WTC11 (cell line): ENCODE results near the gene FHIT. TPM values are rescaled to one million over a fixed set of nuclear protein-coding genes. Genes with fewer than 3 reads are reported as not detected.

Experiments used
- ATAC-seq: fragments of 200-7000 bp; cut with Tn5 transposase; 2 replicates; pipeline ENCODE4 v1.10.0; 2021; ENCODE audit warnings: mild to moderate bottlenecking, moderate library complexity
- CTCF ChIA-PET: fragments of 300-600 bp; sonication (Branson Sonifier 250); formaldehyde crosslinking; loops from one replicate; lab custom pipeline; 2021; ENCODE audit warnings: antibody characterized with exemption; lab: Charles Lee
- POLR2A ChIA-PET: fragments of 350-600 bp; sonication (Branson Sonifier 250); formaldehyde crosslinking; loops from one replicate; lab custom pipeline; 2021; ENCODE audit warnings: antibody characterized with exemption; lab: Charles Lee
- DNase-seq: peaks from one replicate; pipeline ENCODE4 v3.0.0; 2021; ENCODE audit warnings: low spot score
- H3K27ac Mint-ChIP-seq: 2 replicates; pipeline ENCODE4 v1.8.0; 2021; ENCODE audit warnings: mixed read lengths
- H3K27me3 Mint-ChIP-seq: 2 replicates; pipeline ENCODE4 v1.8.0; 2021; ENCODE audit warnings: low read depth, mild to moderate bottlenecking, moderate library complexity, mixed read lengths
- H3K36me3 Mint-ChIP-seq: 2 replicates; pipeline ENCODE4 v1.8.0; 2021; ENCODE audit warnings: mixed read lengths
- H3K4me1 Mint-ChIP-seq: 2 replicates; pipeline ENCODE4 v1.8.0; 2022; ENCODE audit warnings: mixed read lengths
- H3K4me3 Mint-ChIP-seq: 2 replicates; pipeline ENCODE4 v1.8.0; 2021; ENCODE audit warnings: mild to moderate bottlenecking, moderate library complexity, mixed read lengths
- H3K9me3 Mint-ChIP-seq: 2 replicates; pipeline ENCODE4 v1.8.0; 2021; ENCODE audit warnings: mixed read lengths
- CBFB ChIP-seq: sonication (generic); formaldehyde crosslinking; IDR thresholded peaks from 2 replicates; pipeline ENCODE4 v1.8.1; 2022; ENCODE audit warnings: mild to moderate bottlenecking, low read depth, missing genetic modification reagents
- CTCF ChIP-seq: fragments of 200-600 bp; IDR thresholded peaks from 2 replicates; pipeline ENCODE4 v1.8.0; 2022; ENCODE audit warnings: antibody characterized with exemption
- ETV6 ChIP-seq: sonication (generic); formaldehyde crosslinking; IDR thresholded peaks from 2 replicates; pipeline ENCODE4 v1.8.1; 2022; ENCODE audit warnings: mild to moderate bottlenecking, missing genetic modification reagents
- GRHL2 ChIP-seq: fragments of 250-450 bp; sonication (Bioruptor Pico); IDR thresholded peaks from 2 replicates; pipeline ENCODE4 v1.8.0; 2022; ENCODE audit warnings: mild to moderate bottlenecking, moderate library complexity; ENCODE audit not compliant: insufficient replicate concordance, severe bottlenecking
- JAZF1 ChIP-seq: fragments of 250-450 bp; sonication (Bioruptor Pico); IDR thresholded peaks from 2 replicates; pipeline ENCODE4 v1.9.0; 2021; ENCODE audit warnings: moderate library complexity, mild to moderate bottlenecking, inconsistent platforms
- MAX ChIP-seq: sonication (generic); formaldehyde crosslinking; IDR thresholded peaks from 2 replicates; pipeline ENCODE4 v1.8.0; 2022; ENCODE audit warnings: mild to moderate bottlenecking, missing genetic modification reagents
- PRDM15 ChIP-seq: sonication (generic); formaldehyde crosslinking; IDR thresholded peaks from 2 replicates; pipeline ENCODE4 v1.8.0; 2022; ENCODE audit warnings: missing genetic modification reagents
- PREB ChIP-seq: sonication (generic); formaldehyde crosslinking; IDR thresholded peaks from 2 replicates; pipeline ENCODE4 v1.8.1; 2022; ENCODE audit warnings: mild to moderate bottlenecking, missing genetic modification reagents, moderate library complexity, borderline replicate concordance
- RELA ChIP-seq: sonication (generic); formaldehyde crosslinking; IDR thresholded peaks from 2 replicates; pipeline ENCODE4 v1.8.1; 2022; ENCODE audit warnings: missing genetic modification reagents, mild to moderate bottlenecking, borderline replicate concordance
- SP1 ChIP-seq: sonication (generic); formaldehyde crosslinking; conservative IDR thresholded peaks from 2 replicates; pipeline ENCODE4 v1.8.1; 2022; ENCODE audit warnings: missing genetic modification reagents
- TP53 ChIP-seq: sonication (generic); formaldehyde crosslinking; IDR thresholded peaks from 2 replicates; pipeline ENCODE4 v1.8.1; 2023; ENCODE audit warnings: mild to moderate bottlenecking, missing genetic modification reagents
- ZNF138 ChIP-seq: sonication (generic); formaldehyde crosslinking; conservative IDR thresholded peaks from 2 replicates; pipeline ENCODE4 v1.8.1; 2022; ENCODE audit warnings: mild to moderate bottlenecking, moderate library complexity, missing genetic modification reagents
- ZNF423 ChIP-seq: fragments of 250-450 bp; sonication (Bioruptor Pico); IDR thresholded peaks from 2 replicates; pipeline ENCODE4 v2.1.2; 2022; ENCODE audit warnings: mild to moderate bottlenecking, moderate library complexity
- total RNA-seq: library from RNA; stranded (reverse); gene quantifications from 3 replicates; pipeline ENCODE4 v1.2.3, GENCODE V29; 2021
- TF ChIP-seq, protein P1 (sequence below): sonication (generic); formaldehyde crosslinking; IDR thresholded peaks from 2 replicates; pipeline ENCODE4 v1.8.0; 2022; ENCODE audit warnings: mild to moderate bottlenecking, missing genetic modification reagents
- TF ChIP-seq, protein P2 (sequence below): sonication (generic); formaldehyde crosslinking; IDR thresholded peaks from 2 replicates; pipeline ENCODE4 v1.8.1; 2022; ENCODE audit warnings: missing genetic modification reagents, borderline replicate concordance
- TF ChIP-seq, protein P3 (sequence below): sonication (generic); formaldehyde crosslinking; IDR thresholded peaks from 2 replicates; pipeline ENCODE4 v1.8.0; 2023; ENCODE audit warnings: missing genetic modification reagents, mild to moderate bottlenecking, borderline replicate concordance
- TF ChIP-seq, protein P4 (sequence below): sonication (generic); formaldehyde crosslinking; IDR thresholded peaks from 2 replicates; pipeline ENCODE4 v1.8.1; 2023; ENCODE audit warnings: mild to moderate bottlenecking, missing genetic modification reagents
- TF ChIP-seq, protein P5 (sequence below): sonication (generic); formaldehyde crosslinking; conservative IDR thresholded peaks from 2 replicates; pipeline ENCODE4 v1.8.1; 2022; ENCODE audit warnings: mild to moderate bottlenecking, missing genetic modification reagents

The FHIT gene
- total RNA-seq, 1 experiment from 2014 or later: 2.6 TPM

GRCh38 chr3:60351481-60351880 lies 899.8 kb downstream of the FHIT start:
- Mint-ChIP-seq H3K4me1 (peaks cover 13% of the 10 kb centered on the region), H3K27me3 (no peaks in the 10 kb centered on the region), H3K36me3 (0 out of 2 replicates have a peak, but pooled peaks cover 3% of the 10 kb centered on the region), H3K4me3 (no peak overlapping the region), H3K9me3 (peaks cover 8% of the 10 kb centered on the region), H3K27ac (no peak overlapping the region)
- POLR2A ChIA-PET: no interaction called here
- DNase-seq: no peak
- CTCF ChIA-PET: no interaction called here
- no peak for ATAC-seq
- TF ChIP-seq ETV6 (CRISPR knock-in tag) (no peak), GRHL2 (CRISPR knock-in tag) (no peak), JAZF1 (CRISPR knock-in tag) (no peak), SP1 (no peak), PRDM15 (CRISPR knock-in tag) (no peak), CBFB (CRISPR knock-in tag) (no peak), TP53 (CRISPR knock-in tag) (no peak), PREB (CRISPR knock-in tag) (no peak), MAX (CRISPR knock-in tag) (no peak), ZNF138 (CRISPR knock-in tag) (no peak), CTCF (no peak)
- TF ChIP-seq, protein P1, sequence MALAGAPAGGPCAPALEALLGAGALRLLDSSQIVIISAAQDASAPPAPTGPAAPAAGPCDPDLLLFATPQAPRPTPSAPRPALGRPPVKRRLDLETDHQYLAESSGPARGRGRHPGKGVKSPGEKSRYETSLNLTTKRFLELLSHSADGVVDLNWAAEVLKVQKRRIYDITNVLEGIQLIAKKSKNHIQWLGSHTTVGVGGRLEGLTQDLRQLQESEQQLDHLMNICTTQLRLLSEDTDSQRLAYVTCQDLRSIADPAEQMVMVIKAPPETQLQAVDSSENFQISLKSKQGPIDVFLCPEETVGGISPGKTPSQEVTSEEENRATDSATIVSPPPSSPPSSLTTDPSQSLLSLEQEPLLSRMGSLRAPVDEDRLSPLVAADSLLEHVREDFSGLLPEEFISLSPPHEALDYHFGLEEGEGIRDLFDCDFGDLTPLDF (CRISPR knock-in tag): no peak
- TF ChIP-seq, protein P2, sequence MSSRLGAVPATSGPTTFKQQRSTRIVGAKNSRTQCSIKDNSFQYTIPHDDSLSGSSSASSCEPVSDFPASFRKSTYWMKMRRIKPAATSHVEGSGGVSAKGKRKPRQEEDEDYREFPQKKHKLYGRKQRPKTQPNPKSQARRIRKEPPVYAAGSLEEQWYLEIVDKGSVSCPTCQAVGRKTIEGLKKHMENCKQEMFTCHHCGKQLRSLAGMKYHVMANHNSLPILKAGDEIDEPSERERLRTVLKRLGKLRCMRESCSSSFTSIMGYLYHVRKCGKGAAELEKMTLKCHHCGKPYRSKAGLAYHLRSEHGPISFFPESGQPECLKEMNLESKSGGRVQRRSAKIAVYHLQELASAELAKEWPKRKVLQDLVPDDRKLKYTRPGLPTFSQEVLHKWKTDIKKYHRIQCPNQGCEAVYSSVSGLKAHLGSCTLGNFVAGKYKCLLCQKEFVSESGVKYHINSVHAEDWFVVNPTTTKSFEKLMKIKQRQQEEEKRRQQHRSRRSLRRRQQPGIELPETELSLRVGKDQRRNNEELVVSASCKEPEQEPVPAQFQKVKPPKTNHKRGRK: no peak

GRCh38 chr3:60344340-60344739 lies 906.9 kb downstream of the FHIT start:
- Mint-ChIP-seq H3K9me3 (peaks cover 8% of the 10 kb centered on the region), H3K36me3 (0 out of 2 replicates have a peak, but pooled peaks cover 3% of the 10 kb centered on the region), H3K4me3 (no peak overlapping the region), H3K27ac (no peak overlapping the region), H3K27me3 (no peaks in the 10 kb centered on the region)
- ATAC-seq (no peak), DNase-seq (no peak)
- CTCF ChIA-PET: no interaction called here
- TF ChIP-seq, protein P3, sequence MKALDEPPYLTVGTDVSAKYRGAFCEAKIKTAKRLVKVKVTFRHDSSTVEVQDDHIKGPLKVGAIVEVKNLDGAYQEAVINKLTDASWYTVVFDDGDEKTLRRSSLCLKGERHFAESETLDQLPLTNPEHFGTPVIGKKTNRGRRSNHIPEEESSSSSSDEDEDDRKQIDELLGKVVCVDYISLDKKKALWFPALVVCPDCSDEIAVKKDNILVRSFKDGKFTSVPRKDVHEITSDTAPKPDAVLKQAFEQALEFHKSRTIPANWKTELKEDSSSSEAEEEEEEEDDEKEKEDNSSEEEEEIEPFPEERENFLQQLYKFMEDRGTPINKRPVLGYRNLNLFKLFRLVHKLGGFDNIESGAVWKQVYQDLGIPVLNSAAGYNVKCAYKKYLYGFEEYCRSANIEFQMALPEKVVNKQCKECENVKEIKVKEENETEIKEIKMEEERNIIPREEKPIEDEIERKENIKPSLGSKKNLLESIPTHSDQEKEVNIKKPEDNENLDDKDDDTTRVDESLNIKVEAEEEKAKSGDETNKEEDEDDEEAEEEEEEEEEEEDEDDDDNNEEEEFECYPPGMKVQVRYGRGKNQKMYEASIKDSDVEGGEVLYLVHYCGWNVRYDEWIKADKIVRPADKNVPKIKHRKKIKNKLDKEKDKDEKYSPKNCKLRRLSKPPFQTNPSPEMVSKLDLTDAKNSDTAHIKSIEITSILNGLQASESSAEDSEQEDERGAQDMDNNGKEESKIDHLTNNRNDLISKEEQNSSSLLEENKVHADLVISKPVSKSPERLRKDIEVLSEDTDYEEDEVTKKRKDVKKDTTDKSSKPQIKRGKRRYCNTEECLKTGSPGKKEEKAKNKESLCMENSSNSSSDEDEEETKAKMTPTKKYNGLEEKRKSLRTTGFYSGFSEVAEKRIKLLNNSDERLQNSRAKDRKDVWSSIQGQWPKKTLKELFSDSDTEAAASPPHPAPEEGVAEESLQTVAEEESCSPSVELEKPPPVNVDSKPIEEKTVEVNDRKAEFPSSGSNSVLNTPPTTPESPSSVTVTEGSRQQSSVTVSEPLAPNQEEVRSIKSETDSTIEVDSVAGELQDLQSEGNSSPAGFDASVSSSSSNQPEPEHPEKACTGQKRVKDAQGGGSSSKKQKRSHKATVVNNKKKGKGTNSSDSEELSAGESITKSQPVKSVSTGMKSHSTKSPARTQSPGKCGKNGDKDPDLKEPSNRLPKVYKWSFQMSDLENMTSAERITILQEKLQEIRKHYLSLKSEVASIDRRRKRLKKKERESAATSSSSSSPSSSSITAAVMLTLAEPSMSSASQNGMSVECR (CRISPR knock-in tag): no peak
- TF ChIP-seq ZNF423 (CRISPR knock-in tag): no peak
- TF ChIP-seq, protein P4, sequence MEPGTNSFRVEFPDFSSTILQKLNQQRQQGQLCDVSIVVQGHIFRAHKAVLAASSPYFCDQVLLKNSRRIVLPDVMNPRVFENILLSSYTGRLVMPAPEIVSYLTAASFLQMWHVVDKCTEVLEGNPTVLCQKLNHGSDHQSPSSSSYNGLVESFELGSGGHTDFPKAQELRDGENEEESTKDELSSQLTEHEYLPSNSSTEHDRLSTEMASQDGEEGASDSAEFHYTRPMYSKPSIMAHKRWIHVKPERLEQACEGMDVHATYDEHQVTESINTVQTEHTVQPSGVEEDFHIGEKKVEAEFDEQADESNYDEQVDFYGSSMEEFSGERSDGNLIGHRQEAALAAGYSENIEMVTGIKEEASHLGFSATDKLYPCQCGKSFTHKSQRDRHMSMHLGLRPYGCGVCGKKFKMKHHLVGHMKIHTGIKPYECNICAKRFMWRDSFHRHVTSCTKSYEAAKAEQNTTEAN (CRISPR knock-in tag): no peak
- TF ChIP-seq RELA (CRISPR knock-in tag): no peak
- TF ChIP-seq, protein P5, sequence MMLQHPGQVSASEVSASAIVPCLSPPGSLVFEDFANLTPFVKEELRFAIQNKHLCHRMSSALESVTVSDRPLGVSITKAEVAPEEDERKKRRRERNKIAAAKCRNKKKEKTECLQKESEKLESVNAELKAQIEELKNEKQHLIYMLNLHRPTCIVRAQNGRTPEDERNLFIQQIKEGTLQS (CRISPR knock-in tag): no peak
- TF ChIP-seq, all 79 proteins: peak for 0
- POLR2A ChIA-PET: interaction anchor here (1.0 kb wide), 1 partner anchor 23 kb away, joined by 4 read pairs; no protein-coding TSS in a partner anchor
- H3K4me1 Mint-ChIP-seq: peaks cover 5% of the 10 kb centered on the region
